ENCODE data around the gene EPN2.

DNA sequence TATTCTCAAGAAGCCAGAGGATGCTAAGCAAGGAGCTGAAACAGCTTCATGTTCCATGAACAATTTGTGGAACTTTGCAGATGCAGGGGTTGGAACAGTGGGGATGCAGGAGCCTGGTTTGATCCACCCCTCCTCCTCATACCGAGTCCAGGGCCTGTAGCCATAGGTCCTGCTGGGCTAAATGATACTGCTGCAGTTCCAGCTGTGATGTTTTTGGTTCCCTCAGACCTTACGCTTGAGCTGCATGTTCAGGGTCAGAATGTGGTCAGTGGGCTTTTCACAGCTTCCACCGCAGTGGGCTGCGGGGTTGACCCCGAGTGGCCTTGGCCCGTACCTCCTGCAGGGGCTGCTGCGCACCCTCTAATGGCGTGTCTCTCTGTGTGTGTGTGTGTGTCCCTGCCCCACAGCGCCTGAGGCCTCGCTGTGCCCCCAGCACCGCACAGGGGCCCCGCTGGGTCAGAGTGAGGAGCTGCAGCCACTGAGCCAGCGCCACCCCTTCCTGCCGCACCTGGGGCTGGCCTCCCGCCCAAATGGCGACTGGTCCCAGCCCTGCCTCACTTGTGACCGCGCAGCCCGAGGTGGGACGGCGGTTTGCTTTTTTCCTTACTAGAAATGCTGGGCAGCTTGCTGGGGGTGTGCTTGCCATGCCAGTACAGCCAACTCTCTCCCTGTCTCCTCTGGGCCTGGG, 48.2 kb downstream of the EPN2 start:
- TF ChIP-seq, protein P1, sequence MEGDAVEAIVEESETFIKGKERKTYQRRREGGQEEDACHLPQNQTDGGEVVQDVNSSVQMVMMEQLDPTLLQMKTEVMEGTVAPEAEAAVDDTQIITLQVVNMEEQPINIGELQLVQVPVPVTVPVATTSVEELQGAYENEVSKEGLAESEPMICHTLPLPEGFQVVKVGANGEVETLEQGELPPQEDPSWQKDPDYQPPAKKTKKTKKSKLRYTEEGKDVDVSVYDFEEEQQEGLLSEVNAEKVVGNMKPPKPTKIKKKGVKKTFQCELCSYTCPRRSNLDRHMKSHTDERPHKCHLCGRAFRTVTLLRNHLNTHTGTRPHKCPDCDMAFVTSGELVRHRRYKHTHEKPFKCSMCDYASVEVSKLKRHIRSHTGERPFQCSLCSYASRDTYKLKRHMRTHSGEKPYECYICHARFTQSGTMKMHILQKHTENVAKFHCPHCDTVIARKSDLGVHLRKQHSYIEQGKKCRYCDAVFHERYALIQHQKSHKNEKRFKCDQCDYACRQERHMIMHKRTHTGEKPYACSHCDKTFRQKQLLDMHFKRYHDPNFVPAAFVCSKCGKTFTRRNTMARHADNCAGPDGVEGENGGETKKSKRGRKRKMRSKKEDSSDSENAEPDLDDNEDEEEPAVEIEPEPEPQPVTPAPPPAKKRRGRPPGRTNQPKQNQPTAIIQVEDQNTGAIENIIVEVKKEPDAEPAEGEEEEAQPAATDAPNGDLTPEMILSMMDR (IDR thresholded peaks at IDR 0.05): no peak
- TF ChIP-seq POLR2A (IDR thresholded peaks at IDR 0.05; ENCODE audit: low read depth): no peak

Data from esophagus muscularis mucosa (tissue), 3 donors.